ENCODE measurements around the gene ZNF135.

DNA sequence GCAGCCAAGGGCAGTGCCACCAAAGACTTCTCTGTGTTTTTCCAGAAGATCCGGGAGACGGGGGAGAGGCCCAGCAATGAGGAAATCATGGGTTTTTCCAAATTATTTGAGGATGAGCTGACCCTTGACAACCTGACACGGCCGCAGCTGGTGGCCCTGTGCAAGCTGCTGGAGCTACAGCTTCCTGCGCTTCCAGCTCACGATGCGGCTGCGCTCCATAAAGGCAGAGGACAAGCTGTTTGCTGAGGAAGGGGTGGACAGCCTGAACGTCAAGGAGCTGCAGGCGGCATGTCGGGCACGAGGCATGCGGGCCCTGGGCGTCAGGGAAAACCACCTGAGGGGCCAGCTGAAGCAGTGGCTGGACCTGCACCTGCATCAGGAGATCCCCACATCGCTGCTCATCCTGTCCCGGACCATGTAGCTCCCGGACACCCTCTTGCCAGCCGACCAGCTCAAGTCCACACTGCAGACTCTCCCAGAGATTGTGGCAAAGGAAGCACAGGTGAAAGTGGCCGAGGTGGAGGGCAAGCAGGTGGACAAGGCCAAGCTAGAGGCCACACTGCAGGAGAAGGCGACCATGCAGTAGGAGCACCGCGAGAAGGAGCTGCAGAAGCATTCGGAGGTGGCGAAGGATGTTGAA lies 13.6 kb upstream of the ZNF135 start:
- TF ChIP-seq CTCF (IDR thresholded peaks at IDR 0.05) (no peak), POLR2A (IDR thresholded peaks at IDR 0.05) (no peak), EP300 (IDR thresholded peaks at IDR 0.05) (no peak)
